Fibroblast of pulmonary artery (primary cell): Measurements from ENCODE around the gene ELN.
"Not testable (repeated sequence)": the region's sequence is repeated elsewhere in the genome, so short reads cannot be mapped to it uniquely, and the experiment has no call there.

ENCODE experiments used
- DNase-seq: peaks from one replicate; pipeline ENCODE4 v3.0.0-alpha.2; 2010; ENCODE audit warnings: low read depth
- H3K4me3 ChIP-seq: replicated peaks from 2 replicates; pipeline ENCODE4 v1.5.1; 2011; ENCODE audit warnings: low read depth, mild to moderate bottlenecking, control low read depth, low read length, moderate library complexity
- TF ChIP-seq, protein P1 (sequence below): IDR thresholded peaks from 2 replicates; pipeline ENCODE4 v1.5.1; 2011; ENCODE audit warnings: mild to moderate bottlenecking, control low read depth, low read length, inconsistent platforms; ENCODE audit errors: missing control alignments

The ELN gene

GRCh38 chr7:74009719-74010118, 18.3 kb upstream of the ELN start:
- DNase-seq: no peak
- H3K4me3 ChIP-seq: no peak overlapping the region
- TF ChIP-seq, protein P1, sequence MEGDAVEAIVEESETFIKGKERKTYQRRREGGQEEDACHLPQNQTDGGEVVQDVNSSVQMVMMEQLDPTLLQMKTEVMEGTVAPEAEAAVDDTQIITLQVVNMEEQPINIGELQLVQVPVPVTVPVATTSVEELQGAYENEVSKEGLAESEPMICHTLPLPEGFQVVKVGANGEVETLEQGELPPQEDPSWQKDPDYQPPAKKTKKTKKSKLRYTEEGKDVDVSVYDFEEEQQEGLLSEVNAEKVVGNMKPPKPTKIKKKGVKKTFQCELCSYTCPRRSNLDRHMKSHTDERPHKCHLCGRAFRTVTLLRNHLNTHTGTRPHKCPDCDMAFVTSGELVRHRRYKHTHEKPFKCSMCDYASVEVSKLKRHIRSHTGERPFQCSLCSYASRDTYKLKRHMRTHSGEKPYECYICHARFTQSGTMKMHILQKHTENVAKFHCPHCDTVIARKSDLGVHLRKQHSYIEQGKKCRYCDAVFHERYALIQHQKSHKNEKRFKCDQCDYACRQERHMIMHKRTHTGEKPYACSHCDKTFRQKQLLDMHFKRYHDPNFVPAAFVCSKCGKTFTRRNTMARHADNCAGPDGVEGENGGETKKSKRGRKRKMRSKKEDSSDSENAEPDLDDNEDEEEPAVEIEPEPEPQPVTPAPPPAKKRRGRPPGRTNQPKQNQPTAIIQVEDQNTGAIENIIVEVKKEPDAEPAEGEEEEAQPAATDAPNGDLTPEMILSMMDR: no peak

GRCh38 chr7:74010407-74010806, 17.6 kb upstream of the ELN start:
- TF ChIP-seq, protein P1: no peak
- DNase-seq: no peak
- H3K4me3 ChIP-seq: no peak overlapping the region

DNA sequence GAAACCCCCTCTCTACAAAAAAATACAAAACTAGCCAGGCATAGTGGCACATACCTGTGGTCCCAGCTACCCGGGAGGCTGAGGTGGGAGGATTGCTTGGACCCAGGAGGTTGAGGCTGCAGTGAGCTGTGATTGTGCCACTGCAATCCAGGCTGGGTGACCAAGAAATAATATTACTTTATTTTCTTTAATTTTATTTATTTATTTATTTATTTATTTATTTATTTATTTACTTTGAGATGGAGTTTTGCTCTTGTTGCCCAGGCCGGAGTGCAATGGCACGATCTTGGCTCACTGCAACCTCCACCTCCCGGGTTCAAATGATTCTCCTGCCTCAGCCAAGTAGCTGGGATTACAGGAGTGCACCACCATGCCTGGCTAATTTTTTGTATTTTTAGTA, 16.6 kb upstream of the ELN start:
- not testable (repeated sequence) for DNase-seq, H3K4me3 ChIP-seq

- TF ChIP-seq, protein P1: no peak
- no peak overlapping the region for H3K4me3 ChIP-seq
- DNase-seq: no peak
These were observed 15.1 kb upstream of the ELN start for GRCh38 chr7:74012842-74013249.

DNA sequence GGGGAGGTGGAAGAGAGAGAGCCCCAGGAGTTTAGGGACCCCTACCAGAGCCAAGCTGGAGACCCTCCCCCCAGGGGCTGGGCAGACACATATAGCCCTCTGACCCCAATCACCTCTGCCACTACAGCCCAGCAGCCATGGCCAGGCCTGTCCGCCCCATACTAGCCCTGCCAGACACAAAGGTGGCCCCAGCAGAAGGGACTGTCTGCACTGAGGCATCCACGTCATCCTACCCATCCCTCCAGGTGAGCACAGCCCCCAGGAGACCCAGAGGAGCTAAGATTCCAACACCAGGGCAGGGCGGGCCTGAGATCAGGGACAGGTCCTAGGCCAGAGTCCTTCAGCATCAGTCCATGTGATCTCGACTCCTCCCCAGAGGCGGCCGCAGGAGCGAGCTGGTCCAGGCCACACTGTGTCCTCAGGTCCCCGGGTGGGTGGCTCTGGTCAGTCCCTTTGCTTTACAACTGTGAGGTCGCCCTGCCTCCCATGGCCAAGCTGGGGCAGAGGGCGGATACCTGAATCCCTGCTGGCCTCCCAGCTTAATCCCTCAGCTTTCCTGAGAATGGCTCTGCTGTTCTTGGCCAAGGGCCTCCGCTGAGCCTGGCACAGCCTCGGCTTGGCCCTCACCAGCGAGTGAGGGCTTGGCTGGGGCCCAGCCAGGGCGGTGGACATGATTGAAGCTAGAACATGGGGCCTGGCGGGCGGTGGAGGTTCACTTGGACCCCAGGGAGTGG, 14.3 kb upstream of the ELN start:
- H3K4me3 ChIP-seq: no peak overlapping the region
- no peak for DNase-seq
- TF ChIP-seq, protein P1: no peak

GRCh38 chr7:74014931-74015330, 13.0 kb upstream of the ELN start:
- TF ChIP-seq, protein P1: no peak
- no peak for DNase-seq
- H3K4me3 ChIP-seq: no peak overlapping the region

DNA sequence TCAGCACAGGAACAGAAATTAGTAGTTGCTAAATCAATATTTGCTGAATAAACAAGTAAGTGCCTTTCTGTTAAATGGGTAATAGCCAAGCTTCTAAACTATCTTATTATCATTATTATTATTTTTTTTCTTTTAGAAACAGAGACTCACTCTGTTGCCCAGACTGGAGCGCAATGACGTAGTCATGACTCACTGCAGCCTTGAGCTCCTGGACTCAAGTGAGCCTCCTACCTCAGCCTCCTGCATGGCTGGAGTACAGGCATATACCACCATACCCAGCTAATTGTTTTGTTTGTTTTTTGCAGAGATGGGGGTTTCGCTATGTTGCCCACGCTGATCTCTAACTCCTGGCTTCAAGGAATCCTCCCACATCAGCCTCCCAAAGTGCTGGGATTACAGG, 12.3 kb upstream of the ELN start:
- no peak overlapping the region for H3K4me3 ChIP-seq
- TF ChIP-seq, protein P1: no peak
- DNase-seq: no peak
